WERI-Rb-1 (cell line): Measurements from ENCODE around the gene KCTD15.

Experiments used
- DNase-seq: peaks from one replicate; pipeline ENCODE4 v3.0.0-alpha.2; 2020
- H3K27ac ChIP-seq: fragments of 250-450 bp; sonication (Bioruptor Pico); 2 replicates; pipeline ENCODE4 v1.5.1; 2020; ENCODE audit warnings: mild to moderate bottlenecking, moderate library complexity
- H3K27me3 ChIP-seq: fragments of 250-450 bp; sonication (Bioruptor Pico); 2 replicates; pipeline ENCODE4 v1.5.1; 2021; ENCODE audit warnings: mild to moderate bottlenecking, low read depth, moderate library complexity; ENCODE audit not compliant: insufficient read depth, severe bottlenecking
- H3K36me3 ChIP-seq: fragments of 250-450 bp; sonication (Bioruptor Pico); 2 replicates; pipeline ENCODE4 v1.5.1; 2020; ENCODE audit warnings: mild to moderate bottlenecking, moderate library complexity
- H3K4me3 ChIP-seq: 2 replicates; pipeline ENCODE4 v1.5.1; 2011; ENCODE audit warnings: low read depth, mild to moderate bottlenecking, control low read depth, low read length
- H3K9me3 ChIP-seq: fragments of 250-450 bp; sonication (Bioruptor Pico); 2 replicates; pipeline ENCODE4 v1.5.1; 2021; ENCODE audit warnings: mild to moderate bottlenecking, moderate library complexity; ENCODE audit not compliant: severe bottlenecking
- CTCF ChIP-seq: IDR thresholded peaks from 2 replicates; pipeline ENCODE4 v1.5.1; 2011; ENCODE audit warnings: low read depth, mild to moderate bottlenecking, control low read depth, inconsistent platforms, low read length

Gene KCTD15

GRCh38 chr19:33828266-33829075 lies 31.8 kb downstream of the KCTD15 start:
- H3K27me3 ChIP-seq = no peaks in the 10 kb centered on the region
- no peaks in the 10 kb centered on the region for H3K9me3 ChIP-seq
- DNase-seq = no peak
- H3K36me3 ChIP-seq = no peaks in the 10 kb centered on the region
- H3K27ac ChIP-seq = no peak overlapping the region
- no peak overlapping the region for H3K4me3 ChIP-seq
- no peak for TF ChIP-seq CTCF

- TF ChIP-seq CTCF = no peak
Observed at GRCh38 chr19:33830264-33830663, 33.6 kb downstream of the KCTD15 start.

GRCh38 chr19:33831825-33832224 lies 35.2 kb downstream of the KCTD15 start:
- no peaks in the 10 kb centered on the region for H3K9me3 ChIP-seq
- DNase-seq = no peak
- H3K27ac ChIP-seq = no peak overlapping the region
- no peak for TF ChIP-seq CTCF
- no peak overlapping the region for H3K4me3 ChIP-seq
- H3K36me3 ChIP-seq = no peaks in the 10 kb centered on the region
- H3K27me3 ChIP-seq = no peaks in the 10 kb centered on the region

More at GRCh38 chr19:33830264-33830663, 33.6 kb downstream of the KCTD15 start:
- no peak for DNase-seq
- Histone ChIP-seq H3K9me3 (no peaks in the 10 kb centered on the region), H3K27me3 (no peaks in the 10 kb centered on the region), H3K27ac (no peak overlapping the region), H3K4me3 (no peak overlapping the region), H3K36me3 (no peaks in the 10 kb centered on the region)

- H3K27me3 ChIP-seq = no peaks in the 10 kb centered on the region
- H3K27ac ChIP-seq = no peak overlapping the region
- H3K4me3 ChIP-seq = no peak overlapping the region
- no peaks in the 10 kb centered on the region for H3K9me3 ChIP-seq
- DNase-seq = no peak
- H3K36me3 ChIP-seq = no peaks in the 10 kb centered on the region
- TF ChIP-seq CTCF = no peak
Observed at GRCh38 chr19:33832633-33833032, 36.0 kb downstream of the KCTD15 start.

- Histone ChIP-seq H3K27me3 (no peaks in the 10 kb centered on the region), H3K27ac (no peak overlapping the region), H3K36me3 (no peaks in the 10 kb centered on the region), H3K4me3 (no peak overlapping the region), H3K9me3 (no peaks in the 10 kb centered on the region)
- no peak for DNase-seq
- TF ChIP-seq CTCF = no peak
Observed at GRCh38 chr19:33840382-33840781, 43.7 kb downstream of the KCTD15 start.

- Histone ChIP-seq H3K27ac (no peak overlapping the region), H3K9me3 (no peaks in the 10 kb centered on the region), H3K36me3 (no peaks in the 10 kb centered on the region), H3K4me3 (no peak overlapping the region), H3K27me3 (no peaks in the 10 kb centered on the region)
- DNase-seq = no peak
- TF ChIP-seq CTCF = no peak
Observed at GRCh38 chr19:33840783-33841182, 44.1 kb downstream of the KCTD15 start.
